H1 (cell line): Measurements from ENCODE around the gene HGFAC. TPM values are rescaled to one million over a fixed set of nuclear protein-coding genes. Genes with fewer than 3 reads are reported as not detected.

Source experiments
- BRCA1 ChIP-seq: IDR thresholded peaks from 2 replicates; pipeline ENCODE4 v1.6.1; 2012; ENCODE audit warnings: low read depth, low read length, improper control_type of control experiment
- CHD1 ChIP-seq: IDR thresholded peaks from 2 replicates; pipeline ENCODE4 v1.6.1; 2012; ENCODE audit warnings: low read depth, low read length, improper control_type of control experiment
- EGR1 ChIP-seq: IDR thresholded peaks from 2 replicates; pipeline ENCODE4 v1.6.1; 2011; ENCODE audit warnings: low read depth, low read length, borderline replicate concordance
- GABPA ChIP-seq: IDR thresholded peaks from 2 replicates; pipeline ENCODE4 v1.6.1; 2011; ENCODE audit warnings: mild to moderate bottlenecking, low read length, moderate library complexity, borderline replicate concordance; ENCODE audit not compliant: insufficient read depth
- GTF2F1 ChIP-seq: IDR thresholded peaks from 2 replicates; pipeline ENCODE4 v1.6.1; 2012; ENCODE audit warnings: low read depth, low read length, improper control_type of control experiment, borderline replicate concordance
- JUN ChIP-seq: IDR thresholded peaks from 2 replicates; pipeline ENCODE4 v1.6.1; 2011; ENCODE audit warnings: low read depth, mild to moderate bottlenecking, improper control_type of control experiment, low read length
- NRF1 ChIP-seq: IDR thresholded peaks from 2 replicates; pipeline ENCODE4 v1.6.1; 2011; ENCODE audit warnings: mild to moderate bottlenecking, low read depth, low read length, improper control_type of control experiment
- RAD21 ChIP-seq, 2 experiments: IDR thresholded peaks in 1 of 2; conservative IDR thresholded peaks in 1 of 2; 2 replicates each; pipeline ENCODE4 v1.6.1; 2011; ENCODE audit warnings: low read depth in 2 of 2, low read length in 2 of 2, improper control_type of control experiment in 1 of 2, inconsistent platforms in 1 of 2, mild to moderate bottlenecking in 1 of 2, moderate library complexity in 1 of 2
- TEAD4 ChIP-seq: IDR thresholded peaks from 2 replicates; pipeline ENCODE4 v1.6.1; 2012; ENCODE audit warnings: low read depth, low read length, inconsistent platforms, mixed read lengths
- polyA plus RNA-seq, 7 experiments: library from polyadenylated mRNA; depleted of rRNA in 3 of 7; stranded (reverse) in 5 of 7; unstranded in 2 of 7; fragments of >200 nt in 5 of 7; fragments of 200-250 nt in 2 of 7; gene quantifications; 1 replicate in 5 of 7; 2 replicates in 1 of 7; 4 replicates in 1 of 7; pipeline versions ENCODE4 v1.2.1 to v1.2.3, GENCODE V29; 2011 to 2013; ENCODE audit warnings: missing spikeins in 2 of 7, mixed read lengths in 2 of 7
- total RNA-seq: library from RNA; stranded (reverse); fragmentation: NEBNext Ultra II Directional; extraction: Animal tissue kit (Norgen Biotek cat#: 25700); gene quantifications from 2 replicates; pipeline ENCODE4 v1.2.1, GENCODE V29; 2021
- TF ChIP-seq, protein P1 (sequence below): fragments of 300-600 bp; sonication (generic); IDR thresholded peaks from 2 replicates; pipeline ENCODE4 v1.7.1; 2012; ENCODE audit warnings: low read length, moderate library complexity, mild to moderate bottlenecking, inconsistent platforms; ENCODE audit not compliant: insufficient replicate concordance

Gene HGFAC
- total and polyA plus RNA-seq, 2 of the 8 experiments (the other 6 are each of a cell fraction or from before 2014, with no cell fraction given) = 0.14 to 0.15 TPM

DNA sequence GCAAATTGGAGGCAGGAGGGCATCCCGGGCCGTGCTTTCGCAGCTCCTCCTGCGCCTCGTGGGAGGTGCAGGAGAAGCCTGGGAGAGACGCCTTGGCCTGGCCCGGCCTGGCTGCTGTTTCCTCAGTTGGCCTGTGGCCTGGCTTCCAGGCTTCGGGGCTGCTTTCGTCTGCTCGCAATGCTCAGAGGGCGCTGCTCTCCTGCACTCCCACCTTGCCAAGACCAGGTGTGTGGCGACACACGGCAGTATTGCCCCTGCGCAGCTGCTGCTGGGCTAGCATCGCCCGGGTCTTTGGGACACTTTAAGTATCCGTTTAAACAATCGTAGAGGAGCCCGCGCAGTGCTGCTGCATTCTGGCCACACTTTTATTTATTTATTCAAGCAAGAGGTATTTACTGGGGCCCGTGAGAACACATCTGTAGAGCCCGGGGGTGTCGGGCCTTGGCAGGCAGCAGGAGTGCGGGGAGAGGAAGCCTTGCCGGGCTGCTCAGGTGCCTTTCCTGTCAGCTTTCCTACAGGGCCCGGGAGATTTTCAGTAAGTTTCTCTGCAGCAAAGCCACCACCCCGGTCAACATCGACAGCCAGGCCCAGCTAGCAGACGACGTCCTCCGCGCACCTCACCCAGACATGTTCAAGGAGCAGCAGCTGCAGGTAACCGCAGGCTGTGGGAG is 26.2 kb upstream of the HGFAC start (continued):
- TF ChIP-seq, protein P1, sequence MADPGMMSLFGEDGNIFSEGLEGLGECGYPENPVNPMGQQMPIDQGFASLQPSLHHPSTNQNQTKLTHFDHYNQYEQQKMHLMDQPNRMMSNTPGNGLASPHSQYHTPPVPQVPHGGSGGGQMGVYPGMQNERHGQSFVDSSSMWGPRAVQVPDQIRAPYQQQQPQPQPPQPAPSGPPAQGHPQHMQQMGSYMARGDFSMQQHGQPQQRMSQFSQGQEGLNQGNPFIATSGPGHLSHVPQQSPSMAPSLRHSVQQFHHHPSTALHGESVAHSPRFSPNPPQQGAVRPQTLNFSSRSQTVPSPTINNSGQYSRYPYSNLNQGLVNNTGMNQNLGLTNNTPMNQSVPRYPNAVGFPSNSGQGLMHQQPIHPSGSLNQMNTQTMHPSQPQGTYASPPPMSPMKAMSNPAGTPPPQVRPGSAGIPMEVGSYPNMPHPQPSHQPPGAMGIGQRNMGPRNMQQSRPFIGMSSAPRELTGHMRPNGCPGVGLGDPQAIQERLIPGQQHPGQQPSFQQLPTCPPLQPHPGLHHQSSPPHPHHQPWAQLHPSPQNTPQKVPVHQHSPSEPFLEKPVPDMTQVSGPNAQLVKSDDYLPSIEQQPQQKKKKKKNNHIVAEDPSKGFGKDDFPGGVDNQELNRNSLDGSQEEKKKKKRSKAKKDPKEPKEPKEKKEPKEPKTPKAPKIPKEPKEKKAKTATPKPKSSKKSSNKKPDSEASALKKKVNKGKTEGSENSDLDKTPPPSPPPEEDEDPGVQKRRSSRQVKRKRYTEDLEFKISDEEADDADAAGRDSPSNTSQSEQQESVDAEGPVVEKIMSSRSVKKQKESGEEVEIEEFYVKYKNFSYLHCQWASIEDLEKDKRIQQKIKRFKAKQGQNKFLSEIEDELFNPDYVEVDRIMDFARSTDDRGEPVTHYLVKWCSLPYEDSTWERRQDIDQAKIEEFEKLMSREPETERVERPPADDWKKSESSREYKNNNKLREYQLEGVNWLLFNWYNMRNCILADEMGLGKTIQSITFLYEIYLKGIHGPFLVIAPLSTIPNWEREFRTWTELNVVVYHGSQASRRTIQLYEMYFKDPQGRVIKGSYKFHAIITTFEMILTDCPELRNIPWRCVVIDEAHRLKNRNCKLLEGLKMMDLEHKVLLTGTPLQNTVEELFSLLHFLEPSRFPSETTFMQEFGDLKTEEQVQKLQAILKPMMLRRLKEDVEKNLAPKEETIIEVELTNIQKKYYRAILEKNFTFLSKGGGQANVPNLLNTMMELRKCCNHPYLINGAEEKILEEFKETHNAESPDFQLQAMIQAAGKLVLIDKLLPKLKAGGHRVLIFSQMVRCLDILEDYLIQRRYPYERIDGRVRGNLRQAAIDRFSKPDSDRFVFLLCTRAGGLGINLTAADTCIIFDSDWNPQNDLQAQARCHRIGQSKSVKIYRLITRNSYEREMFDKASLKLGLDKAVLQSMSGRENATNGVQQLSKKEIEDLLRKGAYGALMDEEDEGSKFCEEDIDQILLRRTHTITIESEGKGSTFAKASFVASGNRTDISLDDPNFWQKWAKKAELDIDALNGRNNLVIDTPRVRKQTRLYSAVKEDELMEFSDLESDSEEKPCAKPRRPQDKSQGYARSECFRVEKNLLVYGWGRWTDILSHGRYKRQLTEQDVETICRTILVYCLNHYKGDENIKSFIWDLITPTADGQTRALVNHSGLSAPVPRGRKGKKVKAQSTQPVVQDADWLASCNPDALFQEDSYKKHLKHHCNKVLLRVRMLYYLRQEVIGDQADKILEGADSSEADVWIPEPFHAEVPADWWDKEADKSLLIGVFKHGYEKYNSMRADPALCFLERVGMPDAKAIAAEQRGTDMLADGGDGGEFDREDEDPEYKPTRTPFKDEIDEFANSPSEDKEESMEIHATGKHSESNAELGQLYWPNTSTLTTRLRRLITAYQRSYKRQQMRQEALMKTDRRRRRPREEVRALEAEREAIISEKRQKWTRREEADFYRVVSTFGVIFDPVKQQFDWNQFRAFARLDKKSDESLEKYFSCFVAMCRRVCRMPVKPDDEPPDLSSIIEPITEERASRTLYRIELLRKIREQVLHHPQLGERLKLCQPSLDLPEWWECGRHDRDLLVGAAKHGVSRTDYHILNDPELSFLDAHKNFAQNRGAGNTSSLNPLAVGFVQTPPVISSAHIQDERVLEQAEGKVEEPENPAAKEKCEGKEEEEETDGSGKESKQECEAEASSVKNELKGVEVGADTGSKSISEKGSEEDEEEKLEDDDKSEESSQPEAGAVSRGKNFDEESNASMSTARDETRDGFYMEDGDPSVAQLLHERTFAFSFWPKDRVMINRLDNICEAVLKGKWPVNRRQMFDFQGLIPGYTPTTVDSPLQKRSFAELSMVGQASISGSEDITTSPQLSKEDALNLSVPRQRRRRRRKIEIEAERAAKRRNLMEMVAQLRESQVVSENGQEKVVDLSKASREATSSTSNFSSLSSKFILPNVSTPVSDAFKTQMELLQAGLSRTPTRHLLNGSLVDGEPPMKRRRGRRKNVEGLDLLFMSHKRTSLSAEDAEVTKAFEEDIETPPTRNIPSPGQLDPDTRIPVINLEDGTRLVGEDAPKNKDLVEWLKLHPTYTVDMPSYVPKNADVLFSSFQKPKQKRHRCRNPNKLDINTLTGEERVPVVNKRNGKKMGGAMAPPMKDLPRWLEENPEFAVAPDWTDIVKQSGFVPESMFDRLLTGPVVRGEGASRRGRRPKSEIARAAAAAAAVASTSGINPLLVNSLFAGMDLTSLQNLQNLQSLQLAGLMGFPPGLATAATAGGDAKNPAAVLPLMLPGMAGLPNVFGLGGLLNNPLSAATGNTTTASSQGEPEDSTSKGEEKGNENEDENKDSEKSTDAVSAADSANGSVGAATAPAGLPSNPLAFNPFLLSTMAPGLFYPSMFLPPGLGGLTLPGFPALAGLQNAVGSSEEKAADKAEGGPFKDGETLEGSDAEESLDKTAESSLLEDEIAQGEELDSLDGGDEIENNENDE = no peak
- TF ChIP-seq GABPA (no peak), GTF2F1 (no peak), TEAD4 (no peak), CHD1 (no peak), JUN (no peak), NRF1 (no peak), BRCA1 (no peak), EGR1 (no peak), RAD21 (IDR thresholded peaks at IDR 0.05 in 1 of 2, conservative IDR thresholded peaks at IDR 0.05 in 1 of 2; ENCODE audit: low read depth in 2 of 2, low read length in 2 of 2) (no peak)
